ENCODE results near the gene HERC5.

Gene HERC5

GRCh38 chr4:88522702-88523324 lies 65.9 kb downstream of the HERC5 start:
- DNase-seq (ENCODE audit: low read depth in 2 of 2): no peak

GRCh38 chr4:88523325-88524129 lies 66.6 kb downstream of the HERC5 start, which contains the start of gene PYURF:
Gene PYURF, minus strand, starts transcription at chr4:88523776. Its CDS starts 76 bp downstream, at chr4:88523700.
- peak; percentile 43 to 59 for DNase-seq (ENCODE audit: low read depth in 2 of 2)

- DNase-seq (ENCODE audit: low read depth in 2 of 2): no peak
Measured at GRCh38 chr4:88524171-88524570, 67.3 kb downstream of the HERC5 start.

- no peak for DNase-seq (ENCODE audit: low read depth in 2 of 2)
Measured at GRCh38 chr4:88526221-88526815, 69.4 kb downstream of the HERC5 start.

- DNase-seq (ENCODE audit: low read depth in 2 of 2): no peak
Measured at GRCh38 chr4:88527787-88528186, 70.9 kb downstream of the HERC5 start.

GRCh38 chr4:88528861-88529260 lies 71.9 kb downstream of the HERC5 start:
- DNase-seq (ENCODE audit: low read depth in 2 of 2): no peak

GRCh38 chr4:88531549-88531948 lies 74.6 kb downstream of the HERC5 start:
- no peak for DNase-seq (ENCODE audit: low read depth in 2 of 2)

- no peak for DNase-seq (ENCODE audit: low read depth in 2 of 2)
Measured at GRCh38 chr4:88533088-88533790, 76.3 kb downstream of the HERC5 start.

- DNase-seq (ENCODE audit: low read depth in 2 of 2): no peak
Measured at GRCh38 chr4:88533937-88534750, 77.2 kb downstream of the HERC5 start.

GRCh38 chr4:88535090-88535755 lies 78.3 kb downstream of the HERC5 start:
- no peak for DNase-seq (ENCODE audit: low read depth in 2 of 2)

GRCh38 chr4:88537709-88538108 lies 80.8 kb downstream of the HERC5 start:
- no peak for DNase-seq (ENCODE audit: low read depth in 2 of 2)

- peak; percentile 37 to 43 for DNase-seq (ENCODE audit: low read depth in 2 of 2)
Measured at GRCh38 chr4:88539322-88540068, 82.6 kb downstream of the HERC5 start.

GRCh38 chr4:88549815-88550214 lies 92.9 kb downstream of the HERC5 start:
- DNase-seq (ENCODE audit: low read depth in 2 of 2): no peak

Measured in stimulated activated CD8-positive, alpha-beta memory T cell treated with anti-CD3 and anti-CD28 coated beads, Interleukin-15, amount 100 ng/mL, for 4 hours (primary cell).